Measurements from ENCODE around the gene RNF20. TPM values are rescaled to one million over a fixed set of nuclear protein-coding genes. Genes with fewer than 3 reads are reported as not detected.
"Not testable (repeated sequence)": the region's sequence is repeated elsewhere in the genome, so short reads cannot be mapped to it uniquely, and the experiment has no call there.

The RNF20 gene
- total and polyA plus RNA-seq, 4 donors = 8.3 to 13.9 (median 10.9) TPM

- Histone ChIP-seq H3K4me1 (ENCODE audit: control insufficient read depth in 4 of 4, insufficient read depth in 4 of 4, low read length in 3 of 4) (no peaks in the 10 kb centered on the region), H3K9ac (ENCODE audit: low read depth in 1 of 2, low read length in 2 of 2) (no peak overlapping the region), H3K36me3 (ENCODE audit: control insufficient read depth in 4 of 4, insufficient read depth in 3 of 4, low read depth in 1 of 4, low read length in 3 of 4) (peaks cover 8 to 48% (median 43%) of the 10 kb centered on the region in 4 donors), H3K4me3 (ENCODE audit: low read depth in 1 of 3, low read length in 3 of 3) (no peak overlapping the region), H3K27ac (ENCODE audit: low read depth in 1 of 2, low read length in 2 of 2) (no peak overlapping the region), H3K27me3 (ENCODE audit: control insufficient read depth in 4 of 4, insufficient read depth in 4 of 4, low read length in 3 of 4) (no peaks in the 10 kb centered on the region), H3K9me3 (ENCODE audit: control insufficient read depth in 4 of 4, low read length in 3 of 4) (no peaks in the 10 kb centered on the region)
- 96% methylated on average over 14 of the region's 14 CpGs for WGBS
- no peak for TF ChIP-seq FOXA1 (IDR thresholded peaks at IDR 0.05)
- no peak for TF ChIP-seq HNF4G (IDR thresholded peaks at IDR 0.05)
- TF ChIP-seq YY1 (IDR thresholded peaks at IDR 0.05) = no peak
- no peak for TF ChIP-seq EGR1 (IDR thresholded peaks at IDR 0.05; ENCODE audit: low read depth in 2 of 2)
- TF ChIP-seq, protein P1, sequence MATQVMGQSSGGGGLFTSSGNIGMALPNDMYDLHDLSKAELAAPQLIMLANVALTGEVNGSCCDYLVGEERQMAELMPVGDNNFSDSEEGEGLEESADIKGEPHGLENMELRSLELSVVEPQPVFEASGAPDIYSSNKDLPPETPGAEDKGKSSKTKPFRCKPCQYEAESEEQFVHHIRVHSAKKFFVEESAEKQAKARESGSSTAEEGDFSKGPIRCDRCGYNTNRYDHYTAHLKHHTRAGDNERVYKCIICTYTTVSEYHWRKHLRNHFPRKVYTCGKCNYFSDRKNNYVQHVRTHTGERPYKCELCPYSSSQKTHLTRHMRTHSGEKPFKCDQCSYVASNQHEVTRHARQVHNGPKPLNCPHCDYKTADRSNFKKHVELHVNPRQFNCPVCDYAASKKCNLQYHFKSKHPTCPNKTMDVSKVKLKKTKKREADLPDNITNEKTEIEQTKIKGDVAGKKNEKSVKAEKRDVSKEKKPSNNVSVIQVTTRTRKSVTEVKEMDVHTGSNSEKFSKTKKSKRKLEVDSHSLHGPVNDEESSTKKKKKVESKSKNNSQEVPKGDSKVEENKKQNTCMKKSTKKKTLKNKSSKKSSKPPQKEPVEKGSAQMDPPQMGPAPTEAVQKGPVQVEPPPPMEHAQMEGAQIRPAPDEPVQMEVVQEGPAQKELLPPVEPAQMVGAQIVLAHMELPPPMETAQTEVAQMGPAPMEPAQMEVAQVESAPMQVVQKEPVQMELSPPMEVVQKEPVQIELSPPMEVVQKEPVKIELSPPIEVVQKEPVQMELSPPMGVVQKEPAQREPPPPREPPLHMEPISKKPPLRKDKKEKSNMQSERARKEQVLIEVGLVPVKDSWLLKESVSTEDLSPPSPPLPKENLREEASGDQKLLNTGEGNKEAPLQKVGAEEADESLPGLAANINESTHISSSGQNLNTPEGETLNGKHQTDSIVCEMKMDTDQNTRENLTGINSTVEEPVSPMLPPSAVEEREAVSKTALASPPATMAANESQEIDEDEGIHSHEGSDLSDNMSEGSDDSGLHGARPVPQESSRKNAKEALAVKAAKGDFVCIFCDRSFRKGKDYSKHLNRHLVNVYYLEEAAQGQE (IDR thresholded peaks at IDR 0.05) = no peak
- DNase-seq (ENCODE audit: low spot score) = no peak
Measured at GRCh38 chr9:101543098-101543735, 9.6 kb downstream of the RNF20 start.

DNA sequence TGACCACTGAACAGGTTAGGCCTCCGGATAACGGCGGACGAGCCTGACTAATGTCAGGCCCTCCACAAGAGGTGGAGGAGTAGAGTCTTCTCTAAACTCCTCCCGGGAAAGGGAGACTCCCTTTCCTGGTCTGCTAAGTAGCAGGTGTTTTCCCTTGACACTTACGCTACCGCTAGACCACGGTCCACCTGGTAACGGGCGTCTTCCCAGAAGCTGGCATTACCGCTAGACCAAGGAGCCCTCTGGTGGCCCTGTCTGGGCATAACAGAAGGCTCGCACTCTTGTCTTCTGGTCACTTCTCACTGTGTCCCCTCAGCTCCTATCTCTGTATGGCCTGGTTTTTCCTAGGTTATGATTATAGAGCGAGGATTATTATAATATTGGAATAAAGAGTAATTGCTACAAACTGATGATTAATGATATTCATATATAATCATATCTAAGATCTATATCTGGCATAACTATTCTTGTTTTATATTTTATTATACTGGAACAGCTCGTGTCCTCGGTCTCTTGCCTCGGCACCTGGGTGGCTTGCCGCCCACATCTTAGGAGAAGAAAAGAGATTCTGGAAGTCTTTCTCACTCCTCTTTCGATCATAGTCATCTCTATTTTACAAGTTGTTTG is 15.9 kb downstream of the RNF20 start:
- H3K27me3 ChIP-seq (ENCODE audit: control insufficient read depth in 4 of 4, insufficient read depth in 4 of 4, low read length in 3 of 4); H3K9me3 ChIP-seq (ENCODE audit: control insufficient read depth in 4 of 4, low read length in 3 of 4); H3K9ac ChIP-seq (ENCODE audit: low read depth in 1 of 2, low read length in 2 of 2); H3K27ac ChIP-seq (ENCODE audit: low read depth in 1 of 2, low read length in 2 of 2); H3K4me1 ChIP-seq (ENCODE audit: control insufficient read depth in 4 of 4, insufficient read depth in 4 of 4, low read length in 3 of 4); H3K4me3 ChIP-seq (ENCODE audit: low read depth in 1 of 3, low read length in 3 of 3); DNase-seq (ENCODE audit: low spot score): not testable (repeated sequence)
- peaks cover 12 to 89% (median 75%) of the 10 kb centered on the region in 4 donors for H3K36me3 ChIP-seq (ENCODE audit: control insufficient read depth in 4 of 4, insufficient read depth in 3 of 4, low read depth in 1 of 4, low read length in 3 of 4)
- 92% methylated on average over 17 of the region's 18 CpGs for WGBS

- Histone ChIP-seq H3K4me1 (ENCODE audit: control insufficient read depth in 4 of 4, insufficient read depth in 4 of 4, low read length in 3 of 4) (no peaks in the 10 kb centered on the region), H3K27ac (ENCODE audit: low read depth in 1 of 2, low read length in 2 of 2) (no peak overlapping the region), H3K27me3 (ENCODE audit: control insufficient read depth in 4 of 4, insufficient read depth in 4 of 4, low read length in 3 of 4) (no peaks in the 10 kb centered on the region), H3K9ac (ENCODE audit: low read depth in 1 of 2, low read length in 2 of 2) (no peak overlapping the region), H3K4me3 (ENCODE audit: low read depth in 1 of 3, low read length in 3 of 3) (no peak overlapping the region), H3K36me3 (ENCODE audit: control insufficient read depth in 4 of 4, insufficient read depth in 3 of 4, low read depth in 1 of 4, low read length in 3 of 4) (peaks cover 10 to 68% (median 53%) of the 10 kb centered on the region in 4 donors), H3K9me3 (ENCODE audit: control insufficient read depth in 4 of 4, low read length in 3 of 4) (peaks cover 0 to 1% (median 0%) of the 10 kb centered on the region in 4 donors)
- no peak for DNase-seq (ENCODE audit: low spot score)
- WGBS = 95% methylated on average over 1 of the region's 1 CpG
- TF ChIP-seq, protein P1 (IDR thresholded peaks at IDR 0.05) = no peak
- no peak for TF ChIP-seq FOXA2 (IDR thresholded peaks at IDR 0.05)
- no peak for TF ChIP-seq GABPA (IDR thresholded peaks at IDR 0.05 in 1 of 2, conservative IDR thresholded peaks at IDR 0.05 in 1 of 2)
- TF ChIP-seq RAD21 (IDR thresholded peaks at IDR 0.05) = no peak
- TF ChIP-seq, protein P2, sequence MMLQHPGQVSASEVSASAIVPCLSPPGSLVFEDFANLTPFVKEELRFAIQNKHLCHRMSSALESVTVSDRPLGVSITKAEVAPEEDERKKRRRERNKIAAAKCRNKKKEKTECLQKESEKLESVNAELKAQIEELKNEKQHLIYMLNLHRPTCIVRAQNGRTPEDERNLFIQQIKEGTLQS (IDR thresholded peaks at IDR 0.05) = no peak
- no peak for TF ChIP-seq ZBTB33 (IDR thresholded peaks at IDR 0.05)
- no peak for TF ChIP-seq JUND (IDR thresholded peaks at IDR 0.05)
- TF ChIP-seq EGR1 (IDR thresholded peaks at IDR 0.05; ENCODE audit: low read depth in 2 of 2) = no peak
- TF ChIP-seq HNF4G (IDR thresholded peaks at IDR 0.05) = no peak
- no peak for TF ChIP-seq TAF1 (conservative IDR thresholded peaks at IDR 0.05)
- TF ChIP-seq, protein P3, sequence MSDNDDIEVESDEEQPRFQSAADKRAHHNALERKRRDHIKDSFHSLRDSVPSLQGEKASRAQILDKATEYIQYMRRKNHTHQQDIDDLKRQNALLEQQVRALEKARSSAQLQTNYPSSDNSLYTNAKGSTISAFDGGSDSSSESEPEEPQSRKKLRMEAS (IDR thresholded peaks at IDR 0.05) = no peak
- TF ChIP-seq HNF4A (conservative IDR thresholded peaks at IDR 0.05) = no peak
- TF ChIP-seq FOXA1 (IDR thresholded peaks at IDR 0.05) = no peak
- TF ChIP-seq SP1 (IDR thresholded peaks at IDR 0.05) = no peak
- no peak for TF ChIP-seq YY1 (IDR thresholded peaks at IDR 0.05)
- TF ChIP-seq NR2F2 (IDR thresholded peaks at IDR 0.05) = no peak
- TF ChIP-seq RXRA (IDR thresholded peaks at IDR 0.05) = no peak
Measured at GRCh38 chr9:101561740-101562139, 28.1 kb downstream of the RNF20 start.
